ENCODE results near the gene ZBTB42. TPM values are rescaled to one million over a fixed set of nuclear protein-coding genes. Genes with fewer than 3 reads are reported as not detected.

Gene ZBTB42
- total and polyA plus RNA-seq, 2 of the 13 experiments (the other 11 are each of a cell fraction or from before 2014, with no cell fraction given) = 2.8 to 4.2 TPM

DNA sequence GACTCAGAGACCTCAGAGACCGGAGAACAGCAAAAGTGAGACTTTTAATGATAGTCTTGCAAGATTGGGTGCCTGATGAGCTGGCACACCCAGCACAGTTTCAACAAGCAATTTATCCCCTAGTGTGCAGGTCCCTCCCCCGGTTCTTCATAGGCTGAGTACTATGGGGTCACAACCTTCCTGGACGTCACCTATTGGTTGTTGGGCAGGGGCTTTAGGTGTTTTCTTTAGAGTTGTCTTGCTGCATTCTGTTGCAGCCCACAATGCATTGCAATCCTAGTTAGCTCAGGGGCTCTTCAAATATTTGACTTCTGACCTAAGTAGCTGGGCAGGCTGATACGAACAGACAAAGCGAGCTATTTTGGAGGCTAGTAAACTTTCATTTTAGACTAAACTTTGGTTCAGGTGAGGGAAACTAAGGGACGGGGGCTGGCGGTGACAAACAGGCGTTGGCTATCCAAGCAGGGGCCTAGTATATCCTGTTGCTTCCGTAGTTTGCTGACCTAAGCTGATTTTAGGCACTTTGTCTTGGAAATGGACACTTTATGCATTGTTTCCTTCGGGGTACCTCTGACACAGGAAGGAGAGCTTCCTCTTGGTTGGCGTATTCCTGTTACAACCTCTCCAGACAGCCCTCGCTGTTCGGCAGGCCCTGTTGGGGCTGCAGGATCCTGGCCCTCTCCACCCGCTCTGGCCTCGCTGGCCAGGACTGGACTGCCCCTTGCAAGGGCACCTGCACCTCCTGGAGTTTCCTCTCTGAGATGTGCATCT lies 33.9 kb upstream of the ZBTB42 start (continued):
- TF ChIP-seq PAXIP1 (CRISPR knock-in tag; conservative IDR thresholded peaks at IDR 0.05) (peak; percentile 72), ZNF780A (CRISPR knock-in tag; IDR thresholded peaks at IDR 0.05) (no peak), SMYD3 (CRISPR knock-in tag; IDR thresholded peaks at IDR 0.05) (peak; percentile 67; the same call in 1 of the 2 replicates), ZNF337 (CRISPR knock-in tag; IDR thresholded peaks at IDR 0.05; ENCODE audit: borderline replicate concordance, low read depth) (no peak), ETV5 (CRISPR knock-in tag; IDR thresholded peaks at IDR 0.05; ENCODE audit: borderline replicate concordance) (peak; percentile 38), ZNF12 (CRISPR knock-in tag; IDR thresholded peaks at IDR 0.05) (no peak), YEATS2 (CRISPR knock-in tag; IDR thresholded peaks at IDR 0.05; ENCODE audit: borderline replicate concordance) (peak; percentile 76; the same call in 1 of the 2 replicates), ZNF205 (CRISPR knock-in tag; IDR thresholded peaks at IDR 0.05) (no peak), CBX5 (CRISPR knock-in tag; IDR thresholded peaks at IDR 0.05; ENCODE audit: borderline replicate concordance) (no peak), TRIM24 (CRISPR knock-in tag; IDR thresholded peaks at IDR 0.05) (no peak), NFKBIZ (CRISPR knock-in tag; IDR thresholded peaks at IDR 0.05) (0 out of 2 replicates have a peak, but pooled peaks have one; percentile 36), CBX2 (IDR thresholded peaks at IDR 0.05; ENCODE audit: low read depth, low read length) (no peak), CBX2 (CRISPR knock-in tag; IDR thresholded peaks at IDR 0.05; ENCODE audit: low read depth) (no peak), LCORL (IDR thresholded peaks at IDR 0.05) (no peak), LCORL (CRISPR knock-in tag; IDR thresholded peaks at IDR 0.05) (peak; percentile 68), KDM1A (CRISPR knock-in tag; IDR thresholded peaks at IDR 0.05) (no peak), PTBP1 (IDR thresholded peaks at IDR 0.05; ENCODE audit: low read depth, low read length, poor library complexity, severe bottlenecking) (no peak), ZNF546 (CRISPR knock-in tag; conservative IDR thresholded peaks at IDR 0.05) (no peak), ZNF501 (CRISPR knock-in tag; IDR thresholded peaks at IDR 0.05) (peak; percentile 92), THAP11 (CRISPR knock-in tag; IDR thresholded peaks at IDR 0.05) (peak; percentile 62), HMGA1 (CRISPR knock-in tag; conservative IDR thresholded peaks at IDR 0.05) (no peak), ZNF143 (CRISPR knock-in tag; IDR thresholded peaks at IDR 0.05) (peak; percentile 87), ZNF7 (CRISPR knock-in tag; IDR thresholded peaks at IDR 0.05) (no peak)
- TF ChIP-seq, protein P1, sequence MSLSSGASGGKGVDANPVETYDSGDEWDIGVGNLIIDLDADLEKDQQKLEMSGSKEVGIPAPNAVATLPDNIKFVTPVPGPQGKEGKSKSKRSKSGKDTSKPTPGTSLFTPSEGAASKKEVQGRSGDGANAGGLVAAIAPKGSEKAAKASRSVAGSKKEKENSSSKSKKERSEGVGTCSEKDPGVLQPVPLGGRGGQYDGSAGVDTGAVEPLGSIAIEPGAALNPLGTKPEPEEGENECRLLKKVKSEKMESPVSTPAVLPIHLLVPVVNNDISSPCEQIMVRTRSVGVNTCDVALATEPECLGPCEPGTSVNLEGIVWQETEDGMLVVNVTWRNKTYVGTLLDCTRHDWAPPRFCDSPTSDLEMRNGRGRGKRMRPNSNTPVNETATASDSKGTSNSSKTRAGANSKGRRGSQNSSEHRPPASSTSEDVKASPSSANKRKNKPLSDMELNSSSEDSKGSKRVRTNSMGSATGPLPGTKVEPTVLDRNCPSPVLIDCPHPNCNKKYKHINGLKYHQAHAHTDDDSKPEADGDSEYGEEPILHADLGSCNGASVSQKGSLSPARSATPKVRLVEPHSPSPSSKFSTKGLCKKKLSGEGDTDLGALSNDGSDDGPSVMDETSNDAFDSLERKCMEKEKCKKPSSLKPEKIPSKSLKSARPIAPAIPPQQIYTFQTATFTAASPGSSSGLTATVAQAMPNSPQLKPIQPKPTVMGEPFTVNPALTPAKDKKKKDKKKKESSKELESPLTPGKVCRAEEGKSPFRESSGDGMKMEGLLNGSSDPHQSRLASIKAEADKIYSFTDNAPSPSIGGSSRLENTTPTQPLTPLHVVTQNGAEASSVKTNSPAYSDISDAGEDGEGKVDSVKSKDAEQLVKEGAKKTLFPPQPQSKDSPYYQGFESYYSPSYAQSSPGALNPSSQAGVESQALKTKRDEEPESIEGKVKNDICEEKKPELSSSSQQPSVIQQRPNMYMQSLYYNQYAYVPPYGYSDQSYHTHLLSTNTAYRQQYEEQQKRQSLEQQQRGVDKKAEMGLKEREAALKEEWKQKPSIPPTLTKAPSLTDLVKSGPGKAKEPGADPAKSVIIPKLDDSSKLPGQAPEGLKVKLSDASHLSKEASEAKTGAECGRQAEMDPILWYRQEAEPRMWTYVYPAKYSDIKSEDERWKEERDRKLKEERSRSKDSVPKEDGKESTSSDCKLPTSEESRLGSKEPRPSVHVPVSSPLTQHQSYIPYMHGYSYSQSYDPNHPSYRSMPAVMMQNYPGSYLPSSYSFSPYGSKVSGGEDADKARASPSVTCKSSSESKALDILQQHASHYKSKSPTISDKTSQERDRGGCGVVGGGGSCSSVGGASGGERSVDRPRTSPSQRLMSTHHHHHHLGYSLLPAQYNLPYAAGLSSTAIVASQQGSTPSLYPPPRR (CRISPR knock-in tag; IDR thresholded peaks at IDR 0.05; ENCODE audit: borderline replicate concordance) = no peak; the same call in 1 of the 2 replicates

Measured in HepG2 (cell line).